H1 (cell line): ENCODE data around the gene CABCOCO1. TPM values are rescaled to one million over a fixed set of nuclear protein-coding genes. Genes with fewer than 3 reads are reported as not detected.

ENCODE experiments used
- CBX5 ChIP-seq: fragments of 300-800, 300-1000 bp; sonication (generic); IDR thresholded peaks from 2 replicates; pipeline ENCODE4 v1.7.1; 2016; ENCODE audit warnings: antibody characterized with exemption, low read length, low read depth
- JUN ChIP-seq: IDR thresholded peaks from 2 replicates; pipeline ENCODE4 v1.6.1; 2011; ENCODE audit warnings: low read depth, mild to moderate bottlenecking, improper control_type of control experiment, low read length
- POU5F1 ChIP-seq: IDR thresholded peaks from 2 replicates; pipeline ENCODE4 v1.6.1; 2011; ENCODE audit warnings: low read depth, mild to moderate bottlenecking, low read length, moderate library complexity
- RBBP5 ChIP-seq: IDR thresholded peaks from 2 replicates; pipeline ENCODE4 v1.7.1; 2012; ENCODE audit warnings: low read depth, mild to moderate bottlenecking, inconsistent platforms, low read length, moderate library complexity, borderline replicate concordance
- RFX5 ChIP-seq: IDR thresholded peaks from 2 replicates; pipeline ENCODE4 v1.6.1; 2011; ENCODE audit warnings: low read depth, low read length, improper control_type of control experiment, borderline replicate concordance
- SP4 ChIP-seq: IDR thresholded peaks from 2 replicates; pipeline ENCODE4 v1.6.1; 2012; ENCODE audit warnings: low read length, inconsistent platforms
- polyA plus RNA-seq, 7 experiments: library from polyadenylated mRNA; depleted of rRNA in 3 of 7; stranded (reverse) in 5 of 7; unstranded in 2 of 7; fragments of >200 nt in 5 of 7; fragments of 200-250 nt in 2 of 7; gene quantifications; 1 replicate in 5 of 7; 2 replicates in 1 of 7; 4 replicates in 1 of 7; pipeline versions ENCODE4 v1.2.1 to v1.2.3, GENCODE V29; 2011 to 2013; ENCODE audit warnings: missing spikeins in 2 of 7, mixed read lengths in 2 of 7
- total RNA-seq: library from RNA; stranded (reverse); fragmentation: NEBNext Ultra II Directional; extraction: Animal tissue kit (Norgen Biotek cat#: 25700); gene quantifications from 2 replicates; pipeline ENCODE4 v1.2.1, GENCODE V29; 2021
- TF ChIP-seq, protein P1 (sequence below): fragments of 300-600 bp; sonication (generic); IDR thresholded peaks from 2 replicates; pipeline ENCODE4 v1.7.1; 2012; ENCODE audit warnings: low read length, moderate library complexity, mild to moderate bottlenecking, inconsistent platforms; ENCODE audit not compliant: insufficient replicate concordance
- TF ChIP-seq, protein P2 (sequence below): IDR thresholded peaks from 2 replicates; pipeline ENCODE4 v1.6.1; 2012; ENCODE audit warnings: low read length, inconsistent platforms

CABCOCO1 gene
- total and polyA plus RNA-seq, 2 of the 8 experiments (the other 6 are each of a cell fraction or from before 2014, with no cell fraction given) = not detected

- TF ChIP-seq, protein P1, sequence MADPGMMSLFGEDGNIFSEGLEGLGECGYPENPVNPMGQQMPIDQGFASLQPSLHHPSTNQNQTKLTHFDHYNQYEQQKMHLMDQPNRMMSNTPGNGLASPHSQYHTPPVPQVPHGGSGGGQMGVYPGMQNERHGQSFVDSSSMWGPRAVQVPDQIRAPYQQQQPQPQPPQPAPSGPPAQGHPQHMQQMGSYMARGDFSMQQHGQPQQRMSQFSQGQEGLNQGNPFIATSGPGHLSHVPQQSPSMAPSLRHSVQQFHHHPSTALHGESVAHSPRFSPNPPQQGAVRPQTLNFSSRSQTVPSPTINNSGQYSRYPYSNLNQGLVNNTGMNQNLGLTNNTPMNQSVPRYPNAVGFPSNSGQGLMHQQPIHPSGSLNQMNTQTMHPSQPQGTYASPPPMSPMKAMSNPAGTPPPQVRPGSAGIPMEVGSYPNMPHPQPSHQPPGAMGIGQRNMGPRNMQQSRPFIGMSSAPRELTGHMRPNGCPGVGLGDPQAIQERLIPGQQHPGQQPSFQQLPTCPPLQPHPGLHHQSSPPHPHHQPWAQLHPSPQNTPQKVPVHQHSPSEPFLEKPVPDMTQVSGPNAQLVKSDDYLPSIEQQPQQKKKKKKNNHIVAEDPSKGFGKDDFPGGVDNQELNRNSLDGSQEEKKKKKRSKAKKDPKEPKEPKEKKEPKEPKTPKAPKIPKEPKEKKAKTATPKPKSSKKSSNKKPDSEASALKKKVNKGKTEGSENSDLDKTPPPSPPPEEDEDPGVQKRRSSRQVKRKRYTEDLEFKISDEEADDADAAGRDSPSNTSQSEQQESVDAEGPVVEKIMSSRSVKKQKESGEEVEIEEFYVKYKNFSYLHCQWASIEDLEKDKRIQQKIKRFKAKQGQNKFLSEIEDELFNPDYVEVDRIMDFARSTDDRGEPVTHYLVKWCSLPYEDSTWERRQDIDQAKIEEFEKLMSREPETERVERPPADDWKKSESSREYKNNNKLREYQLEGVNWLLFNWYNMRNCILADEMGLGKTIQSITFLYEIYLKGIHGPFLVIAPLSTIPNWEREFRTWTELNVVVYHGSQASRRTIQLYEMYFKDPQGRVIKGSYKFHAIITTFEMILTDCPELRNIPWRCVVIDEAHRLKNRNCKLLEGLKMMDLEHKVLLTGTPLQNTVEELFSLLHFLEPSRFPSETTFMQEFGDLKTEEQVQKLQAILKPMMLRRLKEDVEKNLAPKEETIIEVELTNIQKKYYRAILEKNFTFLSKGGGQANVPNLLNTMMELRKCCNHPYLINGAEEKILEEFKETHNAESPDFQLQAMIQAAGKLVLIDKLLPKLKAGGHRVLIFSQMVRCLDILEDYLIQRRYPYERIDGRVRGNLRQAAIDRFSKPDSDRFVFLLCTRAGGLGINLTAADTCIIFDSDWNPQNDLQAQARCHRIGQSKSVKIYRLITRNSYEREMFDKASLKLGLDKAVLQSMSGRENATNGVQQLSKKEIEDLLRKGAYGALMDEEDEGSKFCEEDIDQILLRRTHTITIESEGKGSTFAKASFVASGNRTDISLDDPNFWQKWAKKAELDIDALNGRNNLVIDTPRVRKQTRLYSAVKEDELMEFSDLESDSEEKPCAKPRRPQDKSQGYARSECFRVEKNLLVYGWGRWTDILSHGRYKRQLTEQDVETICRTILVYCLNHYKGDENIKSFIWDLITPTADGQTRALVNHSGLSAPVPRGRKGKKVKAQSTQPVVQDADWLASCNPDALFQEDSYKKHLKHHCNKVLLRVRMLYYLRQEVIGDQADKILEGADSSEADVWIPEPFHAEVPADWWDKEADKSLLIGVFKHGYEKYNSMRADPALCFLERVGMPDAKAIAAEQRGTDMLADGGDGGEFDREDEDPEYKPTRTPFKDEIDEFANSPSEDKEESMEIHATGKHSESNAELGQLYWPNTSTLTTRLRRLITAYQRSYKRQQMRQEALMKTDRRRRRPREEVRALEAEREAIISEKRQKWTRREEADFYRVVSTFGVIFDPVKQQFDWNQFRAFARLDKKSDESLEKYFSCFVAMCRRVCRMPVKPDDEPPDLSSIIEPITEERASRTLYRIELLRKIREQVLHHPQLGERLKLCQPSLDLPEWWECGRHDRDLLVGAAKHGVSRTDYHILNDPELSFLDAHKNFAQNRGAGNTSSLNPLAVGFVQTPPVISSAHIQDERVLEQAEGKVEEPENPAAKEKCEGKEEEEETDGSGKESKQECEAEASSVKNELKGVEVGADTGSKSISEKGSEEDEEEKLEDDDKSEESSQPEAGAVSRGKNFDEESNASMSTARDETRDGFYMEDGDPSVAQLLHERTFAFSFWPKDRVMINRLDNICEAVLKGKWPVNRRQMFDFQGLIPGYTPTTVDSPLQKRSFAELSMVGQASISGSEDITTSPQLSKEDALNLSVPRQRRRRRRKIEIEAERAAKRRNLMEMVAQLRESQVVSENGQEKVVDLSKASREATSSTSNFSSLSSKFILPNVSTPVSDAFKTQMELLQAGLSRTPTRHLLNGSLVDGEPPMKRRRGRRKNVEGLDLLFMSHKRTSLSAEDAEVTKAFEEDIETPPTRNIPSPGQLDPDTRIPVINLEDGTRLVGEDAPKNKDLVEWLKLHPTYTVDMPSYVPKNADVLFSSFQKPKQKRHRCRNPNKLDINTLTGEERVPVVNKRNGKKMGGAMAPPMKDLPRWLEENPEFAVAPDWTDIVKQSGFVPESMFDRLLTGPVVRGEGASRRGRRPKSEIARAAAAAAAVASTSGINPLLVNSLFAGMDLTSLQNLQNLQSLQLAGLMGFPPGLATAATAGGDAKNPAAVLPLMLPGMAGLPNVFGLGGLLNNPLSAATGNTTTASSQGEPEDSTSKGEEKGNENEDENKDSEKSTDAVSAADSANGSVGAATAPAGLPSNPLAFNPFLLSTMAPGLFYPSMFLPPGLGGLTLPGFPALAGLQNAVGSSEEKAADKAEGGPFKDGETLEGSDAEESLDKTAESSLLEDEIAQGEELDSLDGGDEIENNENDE = no peak
- no peak for TF ChIP-seq RFX5
- TF ChIP-seq RBBP5 = no peak
- no peak for TF ChIP-seq POU5F1
- TF ChIP-seq CBX5 = no peak
- no peak for TF ChIP-seq JUN
- TF ChIP-seq, protein P2, sequence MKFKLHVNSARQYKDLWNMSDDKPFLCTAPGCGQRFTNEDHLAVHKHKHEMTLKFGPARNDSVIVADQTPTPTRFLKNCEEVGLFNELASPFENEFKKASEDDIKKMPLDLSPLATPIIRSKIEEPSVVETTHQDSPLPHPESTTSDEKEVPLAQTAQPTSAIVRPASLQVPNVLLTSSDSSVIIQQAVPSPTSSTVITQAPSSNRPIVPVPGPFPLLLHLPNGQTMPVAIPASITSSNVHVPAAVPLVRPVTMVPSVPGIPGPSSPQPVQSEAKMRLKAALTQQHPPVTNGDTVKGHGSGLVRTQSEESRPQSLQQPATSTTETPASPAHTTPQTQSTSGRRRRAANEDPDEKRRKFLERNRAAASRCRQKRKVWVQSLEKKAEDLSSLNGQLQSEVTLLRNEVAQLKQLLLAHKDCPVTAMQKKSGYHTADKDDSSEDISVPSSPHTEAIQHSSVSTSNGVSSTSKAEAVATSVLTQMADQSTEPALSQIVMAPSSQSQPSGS = no peak
- no peak for TF ChIP-seq SP4
These were observed 98.5 kb downstream of the CABCOCO1 start (continued) for GRCh38 chr10:61760943-61761824.
